HG03066 (cell line): ENCODE results near the gene CBX8.

Experiments used
- ATAC-seq: cut with Tn5 transposase; IDR thresholded peaks from one replicate; pipeline ENCODE4 v1.9.1; 2021; ENCODE audit warnings: low read depth; ENCODE audit not compliant: unreplicated experiment

CBX8 gene

DNA sequence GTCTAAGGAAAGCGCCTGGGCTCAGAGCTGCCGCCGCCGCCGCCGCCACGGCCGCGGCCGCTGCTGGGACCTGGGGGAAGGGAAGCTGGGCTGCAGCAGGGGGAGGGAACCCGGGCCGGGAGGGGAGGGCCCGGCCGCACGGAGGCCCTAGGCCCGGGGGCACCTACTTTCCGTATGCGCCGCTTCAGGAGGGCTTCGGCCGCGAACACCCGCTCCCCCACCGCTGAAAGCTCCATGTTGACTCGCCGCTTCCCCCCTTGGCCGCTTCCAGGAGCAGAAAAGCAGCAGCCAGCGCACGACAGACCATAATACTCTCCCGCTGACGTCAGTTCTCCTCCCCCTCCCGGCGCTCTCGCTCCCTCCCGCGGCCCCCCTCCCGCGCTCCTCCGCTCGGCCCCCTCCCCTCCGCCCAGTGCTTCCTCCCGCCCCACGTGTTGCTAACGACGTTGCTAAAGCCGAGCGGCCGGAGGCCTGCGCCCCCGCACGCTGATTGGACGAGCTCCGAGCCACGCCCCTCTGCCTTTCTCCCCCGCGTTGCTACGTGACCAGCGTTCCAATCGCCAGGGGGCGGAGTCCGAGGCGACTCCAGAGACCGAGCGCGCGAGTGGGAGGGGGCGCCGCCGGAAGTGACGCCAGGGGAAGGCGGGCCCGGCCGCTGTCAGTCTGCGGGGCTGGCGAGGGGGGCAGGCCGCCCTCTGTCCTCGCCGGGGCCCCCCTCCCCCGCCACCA lies at the start of gene CBX8:
CBX8 (minus strand) TSS at position 315 of the 729 bp plus-strand sequence; CDS start at position 236, 79 bp downstream.
- ATAC-seq, result peak; percentile 83

DNA sequence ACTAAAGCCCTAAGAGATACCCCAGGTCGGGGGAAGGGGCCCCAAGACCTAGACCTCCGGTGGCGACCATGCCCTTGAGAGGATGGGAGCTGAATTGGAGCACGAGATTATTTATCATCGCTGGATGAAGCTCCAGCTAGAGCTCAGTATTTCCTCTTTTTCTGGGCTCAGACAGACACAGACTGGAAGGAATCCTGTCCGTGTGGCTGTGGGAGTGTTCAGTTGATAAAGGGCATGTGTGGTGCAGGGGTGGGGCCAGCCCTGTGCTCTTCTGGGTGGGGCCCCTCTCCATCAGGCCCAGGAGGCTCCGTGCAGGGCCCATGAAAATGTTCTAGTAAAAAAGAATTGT lies 48.7 kb upstream of the CBX8 start:
- no peak for ATAC-seq

GRCh38 chr17:79844869-79845600 lies 48.2 kb upstream of the CBX8 start:
- ATAC-seq, result no peak

DNA sequence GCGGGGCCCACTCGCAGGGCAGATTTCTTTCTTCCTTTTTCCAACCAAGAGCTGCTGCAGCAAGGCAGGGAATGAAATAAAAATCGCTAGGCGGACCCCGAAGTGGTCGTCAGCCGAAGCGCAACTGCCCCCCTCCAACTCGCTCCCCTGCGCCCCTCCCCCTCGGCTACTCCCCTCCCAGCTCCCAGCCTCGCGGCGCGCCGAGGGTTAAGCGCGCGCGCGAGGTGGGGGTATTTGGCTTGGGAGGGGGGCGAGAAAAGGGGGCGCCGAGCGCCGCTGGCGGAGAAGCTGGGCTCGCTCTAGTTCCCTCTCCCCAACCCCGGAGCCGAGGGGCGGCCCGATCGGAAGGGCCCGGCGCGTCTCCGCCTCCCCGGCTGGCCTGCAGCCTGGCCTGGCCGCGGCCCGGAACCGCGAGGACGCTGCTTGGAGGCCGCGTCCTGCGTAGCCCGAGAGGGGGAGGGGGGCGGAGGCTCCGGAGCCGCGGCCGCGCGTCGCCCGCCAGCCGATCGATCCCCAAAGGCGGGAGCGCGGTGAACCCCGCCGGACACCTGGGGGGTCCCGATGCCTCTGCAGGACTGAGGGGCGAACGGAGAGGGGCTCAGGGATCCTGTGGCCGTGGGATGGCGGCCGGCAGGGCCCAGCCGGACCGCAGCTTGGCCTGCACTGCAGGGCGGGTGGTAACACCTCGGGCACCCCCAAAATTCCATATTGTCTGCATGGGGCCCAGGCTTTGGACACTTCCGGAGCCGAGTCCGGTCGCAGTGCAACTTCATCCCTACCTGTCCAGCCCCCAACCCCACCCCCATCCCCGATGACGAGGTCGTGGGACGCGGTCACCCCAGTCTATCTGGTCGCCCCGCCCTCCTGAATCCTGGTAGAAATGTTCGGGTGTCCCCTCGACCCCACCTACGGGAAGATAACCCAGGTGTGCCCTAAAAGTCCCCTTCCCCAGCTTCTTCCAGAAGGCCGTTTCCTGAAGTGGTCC lies 47.2 kb upstream of the CBX8 start:
- ATAC-seq, result no peak

GRCh38 chr17:79843474-79843815 lies 46.6 kb upstream of the CBX8 start:
- ATAC-seq, result no peak

- ATAC-seq, result no peak
These were observed 46.0 kb upstream of the CBX8 start for GRCh38 chr17:79842656-79843473.

DNA sequence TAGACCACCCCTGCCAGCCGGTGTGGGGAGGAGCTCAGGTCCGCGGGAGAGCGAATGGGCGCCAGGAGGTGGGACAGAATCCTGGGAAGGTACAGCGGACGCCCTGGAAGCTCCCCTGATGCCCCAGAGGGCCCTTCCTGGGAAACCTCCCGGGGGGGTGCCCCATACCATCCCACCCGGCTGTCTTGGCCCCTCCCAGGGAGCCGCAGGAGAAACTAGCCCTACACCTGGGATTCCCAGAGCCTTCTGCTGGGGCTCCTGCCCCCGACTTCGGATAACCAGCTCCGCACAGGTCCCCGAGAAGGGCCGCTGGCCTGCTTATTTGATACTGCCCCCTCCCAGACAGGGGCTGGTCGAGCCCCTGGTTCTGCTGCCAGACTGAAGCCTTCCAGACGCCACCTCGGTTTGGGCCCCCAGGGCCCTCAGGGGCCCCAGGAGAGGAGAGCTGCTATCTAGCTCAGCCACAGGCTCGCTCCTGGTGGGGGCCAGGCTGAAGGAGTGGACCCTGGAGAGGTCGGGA lies 45.3 kb upstream of the CBX8 start:
- no peak for ATAC-seq

DNA sequence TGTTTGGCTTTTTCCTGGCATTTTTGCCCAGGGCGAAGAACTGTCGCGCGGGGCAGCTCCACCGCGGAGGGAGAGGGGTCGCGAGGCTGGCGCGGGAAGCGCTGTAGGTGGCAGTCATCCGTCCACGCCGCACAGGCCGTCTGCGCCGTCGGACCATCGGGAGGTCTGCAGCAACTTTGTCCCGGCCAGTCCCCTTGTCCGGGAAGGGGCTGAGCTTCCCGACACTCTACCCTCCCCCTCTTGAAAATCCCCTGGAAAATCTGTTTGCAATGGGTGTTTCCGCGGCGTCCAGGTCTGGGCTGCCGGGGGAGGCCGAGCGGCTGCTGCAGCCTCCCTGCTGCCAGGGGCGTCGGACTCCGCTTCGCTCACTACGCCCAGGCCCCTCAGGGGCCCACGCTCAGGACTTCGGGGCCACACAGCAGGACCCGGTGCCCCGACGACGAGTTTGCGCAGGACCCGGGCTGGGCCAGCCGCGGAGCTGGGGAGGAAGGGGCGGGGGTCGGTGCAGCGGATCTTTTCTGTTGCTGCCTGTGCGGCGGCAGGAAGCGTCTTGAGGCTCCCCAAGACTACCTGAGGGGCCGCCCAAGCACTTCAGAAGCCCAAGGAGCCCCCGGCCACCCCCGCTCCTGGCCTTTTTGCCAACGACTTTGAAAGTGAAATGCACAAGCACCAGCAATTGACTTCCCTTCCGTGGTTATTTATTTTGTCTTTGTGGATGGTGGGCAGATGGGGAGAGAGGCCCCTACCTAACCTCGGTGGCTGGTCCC lies 44.7 kb upstream of the CBX8 start:
- no peak for ATAC-seq

DNA sequence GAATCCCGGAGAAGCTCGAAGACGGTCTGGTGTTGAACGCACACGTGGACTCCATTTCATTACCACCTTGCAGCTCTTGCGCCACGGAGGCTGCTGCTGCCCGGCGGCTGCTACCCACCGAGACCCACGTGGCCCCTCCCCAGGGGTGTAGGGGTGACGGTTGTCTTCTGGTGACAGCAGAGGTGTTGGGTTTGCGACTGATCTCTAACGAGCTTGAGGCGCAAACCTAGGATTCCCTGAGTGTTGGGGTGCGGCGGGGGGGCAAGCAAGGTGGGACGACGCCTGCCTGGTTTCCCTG lies 44.1 kb upstream of the CBX8 start:
- no peak for ATAC-seq

DNA sequence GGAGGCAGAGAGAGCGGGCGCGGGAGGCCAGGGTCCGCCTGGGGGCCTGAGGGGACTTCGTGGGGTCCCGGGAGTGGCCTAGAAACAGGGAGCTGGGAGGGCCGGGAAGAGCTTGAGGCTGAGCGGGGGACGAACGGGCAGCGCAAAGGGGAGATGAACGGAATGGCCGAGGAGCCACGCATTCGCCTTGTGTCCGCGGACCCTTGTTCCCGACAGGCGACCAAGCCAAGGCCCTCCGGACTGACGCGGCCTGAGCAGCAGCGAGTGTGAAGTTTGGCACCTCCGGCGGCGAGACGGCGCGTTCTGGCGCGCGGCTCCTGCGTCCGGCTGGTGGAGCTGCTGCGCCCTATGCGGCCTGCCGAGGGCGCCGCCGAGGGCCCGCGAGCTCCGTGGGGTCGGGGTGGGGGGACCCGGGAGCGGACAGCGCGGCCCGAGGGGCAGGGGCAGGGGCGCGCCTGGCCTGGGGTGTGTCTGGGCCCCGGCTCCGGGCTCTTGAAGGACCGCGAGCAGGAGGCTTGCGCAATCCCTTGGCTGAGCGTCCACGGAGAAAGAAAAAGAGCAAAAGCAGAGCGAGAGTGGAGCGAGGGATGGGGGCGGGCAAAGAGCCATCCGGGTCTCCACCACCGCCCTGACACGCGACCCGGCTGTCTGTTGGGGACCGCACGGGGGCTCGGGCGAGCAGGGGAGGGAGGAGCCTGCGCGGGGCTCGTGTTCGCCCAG lies 43.6 kb upstream of the CBX8 start:
- ATAC-seq, result no peak

DNA sequence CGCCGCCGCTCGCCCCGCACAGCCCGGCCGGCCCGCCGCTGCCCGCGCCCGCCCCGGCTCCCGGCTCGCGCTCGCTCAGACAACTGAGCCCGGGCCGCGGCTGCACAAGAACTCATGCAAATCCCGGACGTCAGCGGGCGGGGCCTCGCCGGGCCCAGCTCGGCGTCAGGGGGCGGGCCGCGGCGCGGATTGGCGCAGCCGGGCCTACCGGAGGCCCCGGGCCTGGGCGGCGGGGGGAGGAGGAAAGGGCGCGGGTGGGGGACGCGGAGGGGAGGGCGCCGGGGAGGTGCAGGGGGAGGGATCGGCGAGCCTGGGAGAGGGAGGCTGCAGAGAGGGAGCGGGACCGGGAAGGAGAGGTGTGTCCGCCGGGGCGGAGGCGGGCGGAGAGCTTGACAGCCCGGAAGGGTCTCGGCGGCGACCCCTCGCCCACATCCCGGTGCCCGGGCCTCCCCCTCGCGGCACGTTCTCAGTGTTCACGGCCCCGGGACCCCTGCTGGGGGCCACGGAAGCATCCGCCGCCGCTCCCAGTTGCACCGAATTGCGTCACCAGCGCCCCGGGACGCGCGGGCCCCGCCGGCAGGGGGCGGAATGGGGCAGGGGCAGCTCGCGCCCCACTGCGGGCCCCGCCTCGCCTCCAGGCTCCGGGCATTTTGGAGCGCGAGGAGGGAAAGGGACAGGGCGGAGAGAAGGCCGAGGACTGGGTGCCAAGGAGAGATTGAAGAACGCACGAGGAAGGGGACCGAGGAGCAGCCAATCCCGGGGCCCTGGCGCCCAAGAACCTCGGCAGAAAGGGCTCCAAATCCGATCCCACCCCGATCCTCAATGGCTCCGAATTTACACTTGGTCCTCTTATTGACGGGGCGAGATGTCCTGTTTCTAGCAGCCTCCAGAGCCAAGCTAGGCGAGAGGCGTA lies 42.7 kb upstream of the CBX8 start, which contains the start of gene CBX4:
CBX4 (minus strand) TSS at position 85 of the 913 bp plus-strand sequence. CDS start 189 bp downstream, outside the sequence.
- no peak for ATAC-seq

GRCh38 chr17:79838522-79839274 lies 41.8 kb upstream of the CBX8 start:
- no peak for ATAC-seq

GRCh38 chr17:79837888-79838521 lies 41.1 kb upstream of the CBX8 start:
- no peak for ATAC-seq

DNA sequence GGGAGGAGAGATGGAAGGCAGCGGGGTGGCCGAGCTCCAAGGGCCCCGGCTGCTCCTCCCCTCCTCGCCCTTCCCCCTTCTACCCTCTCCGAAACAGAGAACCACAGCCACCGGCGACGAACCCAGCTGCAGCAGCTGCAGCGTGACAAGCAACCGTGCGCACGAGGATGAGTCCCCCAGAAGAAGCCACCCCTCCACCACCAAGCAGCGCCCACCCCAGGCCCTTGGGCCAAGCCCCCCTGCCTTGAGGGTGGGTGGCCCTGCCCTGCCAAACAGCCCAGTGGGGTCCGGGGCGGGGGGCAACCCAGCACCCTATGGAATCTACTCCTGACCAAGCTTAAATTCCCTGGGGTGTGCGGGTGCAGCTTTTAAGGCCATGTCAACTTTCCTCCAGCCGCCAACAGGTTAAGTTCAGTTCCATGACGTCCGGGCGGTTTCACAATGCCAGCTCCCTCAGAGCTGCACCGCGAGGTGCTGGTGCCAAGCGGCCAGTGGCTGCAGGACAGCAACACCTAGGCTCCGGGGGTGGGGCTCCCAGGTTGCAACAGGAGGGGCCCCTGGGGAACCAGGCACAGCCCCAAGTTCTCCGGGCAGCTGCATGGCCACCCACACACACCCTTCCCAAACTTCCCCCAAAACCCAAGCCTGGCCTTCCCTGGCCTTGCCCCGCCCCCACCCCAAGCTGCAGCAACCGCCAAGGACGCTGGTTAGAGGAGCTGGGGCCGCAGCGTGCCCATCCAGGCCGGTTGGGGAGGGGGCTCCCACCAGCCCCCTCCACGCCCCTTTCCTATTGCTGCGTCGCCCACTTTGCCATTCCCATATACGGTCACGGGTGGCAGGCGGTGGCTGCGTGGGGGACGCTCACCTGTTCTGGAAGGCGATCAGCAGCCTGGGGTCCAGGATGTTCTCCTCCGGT lies 40.4 kb upstream of the CBX8 start:
- ATAC-seq, result peak; percentile 39

- no peak for ATAC-seq
These were observed 39.7 kb upstream of the CBX8 start for GRCh38 chr17:79836510-79836971.
